HG02981 (cell line): Measurements from ENCODE around the gene TNFSF12.

Source experiments
- ATAC-seq: cut with Tn5 transposase; IDR thresholded peaks from one replicate; pipeline ENCODE4 v1.9.1; 2021; ENCODE audit warnings: mild to moderate bottlenecking, moderate library complexity; ENCODE audit not compliant: unreplicated experiment

Gene TNFSF12, protein sequence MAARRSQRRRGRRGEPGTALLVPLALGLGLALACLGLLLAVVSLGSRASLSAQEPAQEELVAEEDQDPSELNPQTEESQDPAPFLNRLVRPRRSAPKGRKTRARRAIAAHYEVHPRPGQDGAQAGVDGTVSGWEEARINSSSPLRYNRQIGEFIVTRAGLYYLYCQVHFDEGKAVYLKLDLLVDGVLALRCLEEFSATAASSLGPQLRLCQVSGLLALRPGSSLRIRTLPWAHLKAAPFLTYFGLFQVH

DNA sequence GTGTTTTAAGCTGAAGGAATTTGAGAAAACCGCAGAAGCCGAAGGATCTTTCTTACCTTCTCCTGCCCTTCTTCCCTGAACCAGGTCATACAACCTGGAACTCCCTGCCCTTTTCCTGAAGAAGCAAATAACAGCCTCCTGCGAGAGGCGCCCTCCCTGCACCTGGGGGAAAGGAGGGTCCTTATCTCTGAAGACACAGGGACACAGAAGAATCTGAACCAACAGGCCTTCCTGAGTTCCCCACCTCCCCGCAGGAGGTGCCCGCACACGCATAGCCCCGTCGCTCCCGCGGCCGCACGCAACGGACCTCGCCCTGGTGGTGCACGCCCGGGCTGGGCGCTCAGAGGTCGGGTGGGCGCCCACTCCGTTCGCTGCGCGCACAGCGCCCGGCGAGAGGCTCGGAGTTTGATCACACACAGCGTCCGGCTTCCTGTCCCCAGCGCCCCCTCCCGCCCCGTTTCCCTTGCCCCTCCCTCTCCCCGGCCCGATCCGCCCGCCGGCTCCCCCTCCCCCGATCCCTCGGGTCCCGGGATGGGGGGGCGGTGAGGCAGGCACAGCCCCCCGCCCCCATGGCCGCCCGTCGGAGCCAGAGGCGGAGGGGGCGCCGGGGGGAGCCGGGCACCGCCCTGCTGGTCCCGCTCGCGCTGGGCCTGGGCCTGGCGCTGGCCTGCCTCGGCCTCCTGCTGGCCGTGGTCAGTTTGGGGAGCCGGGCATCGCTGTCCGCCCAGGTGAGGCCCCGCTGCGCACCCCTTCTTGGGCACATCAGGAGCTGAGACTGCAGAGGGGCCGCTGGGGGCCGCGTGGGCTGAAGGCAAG lies at the start of gene TNFSF12:
Gene TNFSF12 (plus strand): TSS at position 474 of the 816 bp plus-strand sequence. CDS start 96 bp downstream, at position 570.
- no peak for ATAC-seq

DNA sequence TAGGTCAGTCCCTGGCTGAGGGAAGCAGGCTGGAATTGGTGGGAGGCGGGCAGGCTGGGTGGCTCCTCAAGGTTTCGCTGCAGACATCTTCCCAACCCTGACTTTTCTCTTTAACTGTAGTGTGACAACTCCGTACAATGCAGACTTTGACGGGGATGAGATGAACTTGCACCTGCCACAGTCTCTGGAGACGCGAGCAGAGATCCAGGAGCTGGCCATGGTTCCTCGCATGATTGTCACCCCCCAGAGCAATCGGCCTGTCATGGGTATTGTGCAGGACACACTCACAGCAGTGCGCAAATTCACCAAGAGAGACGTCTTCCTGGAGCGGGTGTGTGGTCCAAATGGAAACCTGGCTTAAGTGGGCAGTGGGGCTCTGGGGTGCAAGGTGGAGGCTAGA lies 49.7 kb upstream of the TNFSF12 start:
- no peak for ATAC-seq

DNA sequence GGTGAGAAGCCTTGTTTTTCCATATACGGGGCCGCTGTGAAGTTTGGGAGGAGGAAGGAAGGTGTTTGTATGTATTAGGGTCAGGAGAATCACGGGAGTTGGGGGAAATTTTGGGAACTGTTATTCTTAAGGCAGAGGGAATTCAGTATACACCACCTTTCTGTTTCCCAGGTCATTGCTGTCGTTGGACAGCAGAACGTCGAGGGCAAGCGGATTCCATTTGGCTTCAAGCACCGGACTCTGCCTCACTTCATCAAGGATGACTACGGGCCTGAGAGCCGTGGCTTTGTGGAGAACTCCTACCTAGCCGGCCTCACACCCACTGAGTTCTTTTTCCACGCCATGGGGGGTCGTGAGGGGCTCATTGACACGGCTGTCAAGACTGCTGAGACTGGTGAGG lies 47.1 kb upstream of the TNFSF12 start:
- ATAC-seq = no peak

DNA sequence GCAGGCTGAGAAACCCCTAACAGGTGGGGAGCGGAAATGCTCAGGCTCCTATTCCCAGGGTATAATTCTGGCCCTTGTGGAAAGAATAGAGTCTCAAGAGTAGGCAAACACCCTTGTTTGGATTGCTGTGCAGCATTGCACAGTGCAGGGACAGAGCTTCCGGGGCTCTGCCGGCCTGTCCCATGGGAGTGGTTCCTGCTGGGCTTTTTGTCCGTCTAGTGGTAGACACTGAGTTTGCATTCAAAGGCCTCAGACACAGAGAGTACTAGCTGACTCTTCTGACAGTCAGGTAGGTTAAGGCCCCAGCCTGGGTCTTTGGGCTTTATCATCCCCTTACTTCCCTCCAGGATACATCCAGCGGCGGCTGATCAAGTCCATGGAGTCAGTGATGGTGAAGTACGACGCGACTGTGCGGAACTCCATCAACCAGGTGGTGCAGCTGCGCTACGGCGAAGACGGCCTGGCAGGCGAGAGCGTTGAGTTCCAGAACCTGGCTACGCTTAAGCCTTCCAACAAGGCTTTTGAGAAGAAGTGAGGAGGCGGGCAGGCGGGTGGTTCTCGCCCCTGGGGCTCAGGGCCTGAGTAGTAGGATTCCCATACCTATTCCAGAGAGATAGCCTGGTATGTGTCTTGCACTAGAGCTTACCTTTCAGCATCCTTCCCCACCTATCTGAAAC lies 46.5 kb upstream of the TNFSF12 start:
- no peak for ATAC-seq

DNA sequence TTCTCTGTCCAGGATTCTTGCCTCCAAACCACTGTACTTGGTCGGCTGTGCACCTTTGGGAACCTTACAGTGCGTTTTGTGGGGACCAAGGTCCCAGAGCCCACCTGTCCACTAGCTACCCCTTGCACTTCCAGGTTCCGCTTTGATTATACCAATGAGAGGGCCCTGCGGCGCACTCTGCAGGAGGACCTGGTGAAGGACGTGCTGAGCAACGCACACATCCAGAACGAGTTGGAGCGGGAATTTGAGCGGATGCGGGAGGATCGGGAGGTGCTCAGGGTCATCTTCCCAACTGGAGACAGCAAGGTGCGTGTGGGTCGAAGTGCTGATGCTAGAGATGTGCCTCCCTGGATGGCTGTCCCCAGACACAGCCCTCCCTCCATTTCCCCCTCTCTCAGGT lies 45.9 kb upstream of the TNFSF12 start:
- ATAC-seq = no peak

DNA sequence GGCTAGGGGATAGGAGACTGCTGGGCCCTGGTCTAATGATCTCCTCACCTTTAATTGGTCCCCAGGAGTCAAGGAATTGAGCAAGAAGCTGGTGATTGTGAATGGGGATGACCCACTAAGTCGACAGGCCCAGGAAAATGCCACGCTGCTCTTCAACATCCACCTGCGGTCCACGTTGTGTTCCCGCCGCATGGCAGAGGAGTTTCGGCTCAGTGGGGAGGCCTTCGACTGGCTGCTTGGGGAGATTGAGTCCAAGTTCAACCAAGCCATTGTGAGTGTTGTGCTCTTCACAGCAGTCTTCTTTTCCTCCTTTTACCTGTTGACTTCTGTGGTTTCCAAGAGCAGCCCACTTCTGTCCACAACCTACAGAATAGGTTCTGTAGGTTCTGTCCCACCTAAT lies 45.3 kb upstream of the TNFSF12 start:
- ATAC-seq = no peak

DNA sequence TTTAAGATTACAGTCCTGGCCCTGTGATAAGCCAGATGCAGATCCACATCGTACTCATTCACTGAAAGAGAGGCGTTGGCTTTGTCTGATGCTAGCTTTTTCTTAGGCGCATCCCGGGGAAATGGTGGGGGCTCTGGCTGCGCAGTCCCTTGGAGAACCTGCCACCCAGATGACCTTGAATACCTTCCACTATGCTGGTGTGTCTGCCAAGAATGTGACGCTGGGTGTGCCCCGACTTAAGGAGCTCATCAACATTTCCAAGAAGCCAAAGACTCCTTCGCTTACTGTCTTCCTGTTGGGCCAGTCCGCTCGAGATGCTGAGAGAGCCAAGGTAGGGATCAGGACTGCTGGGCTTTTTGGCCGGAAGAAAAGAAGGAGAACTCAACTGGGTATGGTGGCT lies 40.7 kb upstream of the TNFSF12 start:
- ATAC-seq = no peak

DNA sequence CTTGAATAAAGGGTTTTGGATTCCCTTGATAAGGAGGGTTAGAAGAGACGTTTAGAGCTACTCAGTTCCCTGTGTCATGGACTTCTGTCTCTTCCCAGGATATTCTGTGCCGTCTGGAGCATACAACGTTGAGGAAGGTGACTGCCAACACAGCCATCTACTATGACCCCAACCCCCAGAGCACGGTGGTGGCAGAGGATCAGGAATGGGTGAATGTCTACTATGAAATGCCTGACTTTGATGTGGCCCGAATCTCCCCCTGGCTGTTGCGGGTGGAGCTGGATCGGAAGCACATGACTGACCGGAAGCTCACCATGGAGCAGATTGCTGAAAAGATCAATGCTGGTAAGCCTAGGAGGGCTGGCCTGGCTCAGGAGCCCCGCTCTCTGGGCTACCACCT lies 40.0 kb upstream of the TNFSF12 start:
- no peak for ATAC-seq

DNA sequence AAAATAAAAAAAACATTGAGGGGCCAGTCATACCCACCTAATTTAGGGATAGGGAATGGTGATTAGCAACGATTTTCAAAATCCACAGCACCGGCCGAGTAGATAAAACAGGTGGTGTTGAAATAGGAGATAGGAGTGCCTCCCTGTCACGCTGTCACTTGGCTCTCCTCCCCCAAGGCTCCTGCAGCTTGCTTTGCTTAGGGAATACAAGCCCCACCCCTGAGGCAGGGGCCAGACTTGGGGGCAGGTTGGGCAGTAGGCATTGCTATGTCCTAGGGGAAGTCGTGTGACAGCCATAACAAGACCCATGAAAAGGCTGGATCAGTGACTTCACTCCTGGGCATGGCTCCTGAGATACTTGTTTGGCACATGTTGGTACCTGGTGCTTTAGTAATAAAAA lies 38.9 kb upstream of the TNFSF12 start:
- no peak for ATAC-seq

DNA sequence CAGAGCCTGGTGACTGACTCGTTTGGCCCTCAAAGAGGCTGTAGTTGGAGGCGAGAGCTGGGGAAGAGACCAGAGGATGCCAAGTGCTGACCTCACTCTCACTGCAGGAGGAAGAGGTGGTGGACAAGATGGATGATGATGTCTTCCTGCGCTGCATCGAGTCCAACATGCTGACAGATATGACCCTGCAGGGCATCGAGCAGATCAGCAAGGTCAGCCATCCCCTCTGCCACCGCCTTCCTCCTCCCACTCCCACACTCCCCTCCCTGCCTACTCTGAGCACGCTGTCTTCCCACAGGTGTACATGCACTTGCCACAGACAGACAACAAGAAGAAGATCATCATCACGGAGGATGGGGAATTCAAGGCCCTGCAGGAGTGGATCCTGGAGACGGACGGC lies 37.8 kb upstream of the TNFSF12 start:
- ATAC-seq = no peak

DNA sequence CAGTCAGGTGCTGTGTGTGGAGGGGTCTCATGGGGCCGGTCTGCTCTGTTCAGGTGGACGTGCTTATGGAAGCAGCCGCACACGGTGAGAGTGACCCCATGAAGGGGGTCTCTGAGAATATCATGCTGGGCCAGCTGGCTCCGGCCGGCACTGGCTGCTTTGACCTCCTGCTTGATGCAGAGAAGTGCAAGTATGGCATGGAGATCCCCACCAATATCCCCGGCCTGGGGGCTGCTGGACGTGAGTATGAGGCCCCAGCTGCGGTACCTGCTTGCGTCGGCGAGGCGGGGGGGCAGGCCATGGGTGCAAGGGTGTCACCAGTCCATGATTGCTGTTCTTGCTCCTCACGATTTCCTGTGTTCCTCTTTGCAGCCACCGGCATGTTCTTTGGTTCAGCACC lies 36.8 kb upstream of the TNFSF12 start:
- ATAC-seq = no peak

DNA sequence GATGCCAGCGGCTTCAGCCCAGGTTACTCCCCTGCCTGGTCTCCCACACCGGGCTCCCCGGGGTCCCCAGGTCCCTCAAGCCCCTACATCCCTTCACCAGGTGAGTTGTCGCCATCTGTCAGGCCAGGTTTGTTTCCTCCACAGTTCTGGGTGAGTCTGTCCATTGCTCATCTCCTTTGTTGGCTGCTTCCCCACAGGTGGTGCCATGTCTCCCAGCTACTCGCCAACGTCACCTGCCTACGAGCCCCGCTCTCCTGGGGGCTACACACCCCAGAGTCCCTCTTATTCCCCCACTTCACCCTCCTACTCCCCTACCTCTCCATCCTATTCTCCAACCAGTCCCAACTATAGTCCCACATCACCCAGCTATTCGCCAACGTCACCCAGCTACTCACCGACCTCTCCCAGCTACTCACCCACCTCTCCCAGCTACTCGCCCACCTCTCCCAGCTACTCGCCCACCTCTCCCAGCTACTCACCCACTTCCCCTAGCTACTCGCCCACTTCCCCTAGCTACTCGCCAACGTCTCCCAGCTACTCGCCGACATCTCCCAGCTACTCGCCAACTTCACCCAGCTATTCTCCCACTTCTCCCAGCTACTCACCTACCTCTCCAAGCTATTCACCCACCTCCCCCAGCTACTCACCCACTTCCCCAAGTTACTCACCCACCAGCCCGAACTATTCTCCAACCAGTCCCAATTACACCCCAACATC lies 35.9 kb upstream of the TNFSF12 start:
- ATAC-seq = no peak

DNA sequence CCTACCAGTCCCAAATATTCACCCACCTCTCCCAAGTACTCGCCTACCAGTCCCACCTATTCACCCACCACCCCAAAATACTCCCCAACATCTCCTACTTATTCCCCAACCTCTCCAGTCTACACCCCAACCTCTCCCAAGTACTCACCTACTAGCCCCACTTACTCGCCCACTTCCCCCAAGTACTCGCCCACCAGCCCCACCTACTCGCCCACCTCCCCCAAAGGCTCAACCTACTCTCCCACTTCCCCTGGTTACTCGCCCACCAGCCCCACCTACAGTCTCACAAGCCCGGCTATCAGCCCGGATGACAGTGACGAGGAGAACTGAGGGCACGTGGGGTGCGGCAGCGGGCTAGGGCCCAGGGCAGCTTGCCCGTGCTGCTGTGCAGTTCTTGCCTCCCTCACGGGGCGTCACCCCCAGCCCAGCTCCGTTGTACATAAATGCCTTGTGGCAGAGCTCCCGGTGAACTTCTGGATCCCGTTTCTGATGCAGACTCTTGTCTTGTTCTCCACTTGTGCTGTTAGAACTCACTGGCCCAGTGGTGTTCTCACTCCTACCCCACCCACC lies 34.9 kb upstream of the TNFSF12 start:
- no peak for ATAC-seq

DNA sequence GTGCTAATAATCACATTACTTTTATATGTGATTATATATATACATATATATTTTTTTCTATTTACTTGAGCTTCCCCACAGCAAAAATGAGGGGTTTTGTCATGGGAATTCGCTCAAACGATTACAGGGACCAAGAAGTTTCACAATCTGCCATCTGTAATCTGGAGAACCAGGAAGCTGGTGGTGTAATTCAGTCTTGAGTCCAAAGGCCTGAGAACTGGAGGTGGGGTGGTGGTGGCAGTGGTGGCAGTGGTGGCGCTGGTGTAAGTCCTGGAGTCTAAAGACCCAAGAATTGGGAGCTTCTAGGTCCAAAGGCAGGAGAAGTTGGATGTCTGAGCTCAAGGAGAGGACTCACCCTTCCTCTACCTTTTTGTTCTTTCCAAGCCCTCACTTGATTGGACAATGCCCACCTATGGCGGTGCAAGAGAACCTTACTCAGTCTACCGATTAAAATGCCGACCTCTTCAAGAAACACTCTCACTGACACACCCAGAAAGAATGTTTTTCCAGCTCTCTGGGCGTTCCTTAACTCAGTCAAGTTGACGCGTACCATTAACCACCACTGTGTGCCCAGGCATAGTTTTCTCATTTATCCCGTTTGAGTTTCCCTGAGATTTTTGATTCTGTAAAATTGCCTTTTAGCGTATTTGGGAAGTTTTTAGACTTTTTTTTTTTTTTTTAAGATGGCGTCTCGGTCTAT lies 32.8 kb upstream of the TNFSF12 start:
- no peak for ATAC-seq

DNA sequence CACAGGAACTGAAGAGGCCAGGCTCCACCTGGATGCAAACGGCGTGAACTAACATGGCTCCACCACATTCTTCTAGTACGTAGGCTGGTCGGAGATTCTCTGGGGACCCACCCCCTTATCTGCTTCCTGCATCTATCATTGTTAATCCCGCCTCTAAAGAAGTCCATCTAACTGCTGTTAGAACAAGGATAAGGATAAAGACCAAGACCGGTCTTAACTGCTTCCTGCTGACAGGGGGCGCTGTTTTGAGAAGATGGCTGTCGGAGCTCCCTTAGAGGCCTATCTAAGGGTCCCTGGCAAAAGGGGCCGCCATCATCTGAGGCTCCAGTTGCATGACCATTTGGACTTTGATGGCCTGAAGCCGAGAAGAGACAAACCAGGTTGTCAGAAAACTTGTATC lies 25.8 kb upstream of the TNFSF12 start:
- ATAC-seq = no peak

DNA sequence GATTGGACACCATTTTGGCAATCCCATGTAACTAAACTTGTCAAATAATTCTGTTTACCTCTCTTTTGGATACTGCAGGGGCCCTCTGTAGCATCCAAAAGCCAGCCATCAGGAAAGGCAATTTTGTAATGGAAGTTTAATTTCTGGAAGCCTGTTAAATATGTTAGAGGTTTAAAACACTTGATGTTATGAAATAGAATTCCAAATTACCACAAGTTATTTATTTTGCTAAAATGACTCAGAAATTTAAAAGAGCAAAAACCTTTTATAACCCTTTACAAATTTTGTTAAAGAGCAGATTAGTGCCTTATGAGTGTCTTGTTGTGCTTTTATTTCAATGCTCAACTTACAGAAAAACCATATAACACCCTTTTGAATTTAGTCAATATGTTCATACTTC lies 20.0 kb upstream of the TNFSF12 start:
- ATAC-seq = no peak

DNA sequence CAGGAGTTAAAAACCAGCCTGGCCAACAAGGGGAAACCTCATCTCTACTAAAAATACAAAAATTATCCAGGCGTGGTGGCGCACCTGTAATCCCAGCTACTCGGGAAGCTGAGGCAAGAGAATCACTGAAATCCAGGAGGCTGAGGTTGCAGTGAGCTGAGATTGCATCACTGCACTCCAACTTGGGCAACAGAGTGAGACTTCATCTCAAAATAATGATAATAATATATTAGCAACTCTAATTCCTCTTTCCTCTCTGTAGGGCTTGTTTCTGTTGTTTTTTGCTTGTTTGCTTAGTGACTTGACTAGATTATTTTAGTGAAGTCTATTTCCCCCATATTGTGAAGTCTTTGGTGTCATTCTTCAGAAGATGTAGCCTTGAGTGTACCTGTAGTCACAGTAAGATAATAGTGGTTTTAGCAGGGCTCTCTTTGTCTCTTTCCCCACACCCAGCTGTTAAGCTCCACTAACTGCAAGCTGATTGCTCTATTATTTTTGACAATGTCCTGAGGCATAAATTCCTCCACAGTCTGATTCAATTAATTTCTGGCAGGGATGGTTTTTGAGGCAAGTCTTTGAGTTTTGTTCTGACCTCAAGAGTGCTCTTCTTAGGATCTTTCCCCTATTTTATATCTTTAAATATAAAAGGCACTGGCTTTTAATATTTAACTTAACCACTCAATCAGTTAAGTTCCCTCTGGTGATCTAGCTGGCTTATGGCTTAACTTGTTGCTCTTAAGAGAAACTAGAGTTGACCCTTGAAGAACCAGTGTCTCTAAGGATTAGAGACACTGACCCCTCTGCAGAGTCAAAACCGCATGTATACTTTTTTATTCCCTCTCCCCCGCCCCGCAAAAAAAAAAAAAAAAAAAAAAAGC lies 18.6 kb upstream of the TNFSF12 start:
- ATAC-seq = no peak

DNA sequence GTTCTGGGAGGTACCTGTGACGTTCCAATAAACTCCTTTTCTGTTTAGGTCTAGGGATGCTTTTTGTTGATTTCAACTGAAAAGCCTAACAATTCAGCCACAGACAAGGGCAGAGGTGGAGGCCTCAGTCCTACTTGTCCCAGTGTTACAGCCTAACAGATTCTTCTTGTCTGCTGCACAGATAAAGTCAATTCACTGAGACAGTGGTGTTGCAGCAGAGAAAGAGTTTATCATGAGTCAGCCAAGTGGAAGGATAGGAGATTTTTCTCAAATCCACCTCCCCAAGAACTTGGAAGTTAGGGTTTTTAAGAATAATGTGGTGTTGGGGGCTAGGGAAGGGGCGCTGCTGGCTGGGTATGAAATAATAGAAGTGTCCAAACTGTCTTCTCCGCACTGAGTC lies 10.8 kb upstream of the TNFSF12 start:
- no peak for ATAC-seq

DNA sequence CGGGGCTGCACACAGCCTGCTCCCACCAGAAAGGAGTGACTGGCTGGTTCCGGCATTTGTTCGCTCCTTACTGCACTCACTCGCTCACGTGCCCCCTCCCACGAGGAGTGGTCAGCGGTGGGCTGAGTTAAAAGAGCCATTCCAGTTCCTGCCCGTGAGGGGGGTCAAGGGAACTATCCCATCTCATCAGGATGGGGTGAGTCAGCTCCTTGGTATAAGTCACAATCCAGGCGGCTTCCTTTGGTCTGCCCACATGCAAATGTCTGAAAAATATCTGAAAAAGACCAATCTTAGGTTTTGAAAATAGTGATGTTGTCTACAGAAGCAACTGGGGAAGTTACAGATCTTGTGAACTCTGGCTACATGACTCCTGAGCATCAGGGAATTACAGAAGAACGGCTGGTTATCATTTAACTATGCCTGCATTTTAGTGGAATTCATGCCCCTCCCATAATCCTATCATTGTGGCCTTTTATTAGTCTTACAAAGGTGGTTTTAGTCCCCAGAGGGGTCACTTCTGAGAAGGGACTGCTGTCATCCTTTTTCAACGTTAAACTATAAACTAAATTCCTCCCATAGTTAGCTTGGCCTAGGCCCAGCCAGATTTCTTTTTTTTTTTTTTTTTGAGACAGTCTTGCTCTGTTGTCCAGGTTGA lies 9.8 kb upstream of the TNFSF12 start:
- no peak for ATAC-seq
